Occipital lobe (tissue), 2 donors: ENCODE data around the gene SIDT2. TPM values are rescaled to one million over a fixed set of nuclear protein-coding genes. Genes with fewer than 3 reads are reported as not detected.
"Not testable (repeated sequence)": the region's sequence is repeated elsewhere in the genome, so short reads cannot be mapped to it uniquely, and the experiment has no call there.

Source experiments
- DNase-seq: peaks from one replicate; lab custom pipeline; 2025; lab: John Stamatoyannopoulos, UW
- total RNA-seq: library from RNA; depleted of rRNA; stranded (reverse); fragments of >200 nt; gene quantifications from one replicate; pipeline ENCODE4 v1.2.3, GENCODE V29; 2014

The SIDT2 gene
- total RNA-seq = 8.1 TPM

DNA sequence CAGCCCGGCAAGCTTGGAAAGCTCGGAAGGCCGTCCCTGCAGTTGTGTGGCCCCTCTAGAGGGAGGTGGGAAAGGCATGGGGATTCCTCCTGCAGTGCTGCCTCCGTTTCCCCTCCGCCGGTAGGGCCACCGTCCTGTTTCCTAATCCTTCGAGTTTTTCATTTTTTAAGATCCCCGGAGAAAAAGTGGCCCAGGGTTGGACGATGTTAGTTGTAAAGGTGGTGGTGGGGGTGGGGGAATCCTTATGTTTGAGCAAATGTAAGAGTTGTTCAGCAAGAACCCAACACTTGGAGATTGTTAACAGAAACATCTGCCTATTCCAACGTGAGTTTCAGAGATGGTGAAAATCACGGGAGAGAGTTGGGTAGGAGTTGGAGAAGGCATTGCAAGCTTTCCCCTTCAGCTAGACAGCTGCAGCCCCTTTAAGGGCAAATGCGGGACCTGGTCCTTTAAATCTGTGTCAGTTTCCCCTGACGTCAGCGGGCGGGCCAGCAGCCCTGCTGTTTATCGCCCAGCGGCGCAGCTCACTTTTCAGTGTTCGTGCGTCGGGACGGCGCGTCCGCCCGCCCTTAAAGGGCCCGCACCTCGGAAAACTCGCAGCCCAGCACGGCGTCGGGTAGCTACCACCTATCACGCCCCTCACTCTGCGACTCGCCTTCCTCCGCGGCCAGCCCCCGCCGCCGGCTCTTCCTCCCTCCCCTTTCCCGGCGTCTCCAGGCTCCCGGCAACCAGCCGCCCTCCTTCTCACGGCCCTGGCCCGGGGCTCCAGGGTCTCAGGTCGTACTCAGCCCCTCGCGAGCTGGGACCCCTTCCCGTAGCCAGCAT is at the start of gene SIDT2:
SIDT2 (plus strand) TSS at position 534 of the 825 bp plus-strand sequence. CDS start 521 bp downstream, outside the sequence.
- peak; percentile 90 for DNase-seq

DNA sequence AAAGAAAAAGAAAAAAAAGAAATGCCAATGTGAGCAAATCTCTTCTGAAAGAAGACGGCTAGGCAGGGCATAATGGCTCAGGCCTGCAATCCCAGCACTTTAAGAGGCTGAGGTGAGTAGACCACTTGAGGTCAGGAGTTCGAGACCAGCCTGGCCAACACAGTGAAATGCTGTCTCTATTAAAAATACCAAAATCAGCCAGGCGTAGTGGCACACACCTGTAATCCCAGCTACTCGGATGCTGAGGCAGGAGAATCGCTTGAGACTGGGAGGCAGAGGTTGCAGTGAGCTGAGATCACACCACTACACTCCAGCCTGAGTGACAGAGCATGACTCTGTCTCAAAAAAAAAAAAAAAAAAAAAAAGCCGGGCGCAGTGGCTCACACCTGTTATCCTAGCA is 48.1 kb upstream of the SIDT2 start:
- not testable (repeated sequence) for DNase-seq

DNA sequence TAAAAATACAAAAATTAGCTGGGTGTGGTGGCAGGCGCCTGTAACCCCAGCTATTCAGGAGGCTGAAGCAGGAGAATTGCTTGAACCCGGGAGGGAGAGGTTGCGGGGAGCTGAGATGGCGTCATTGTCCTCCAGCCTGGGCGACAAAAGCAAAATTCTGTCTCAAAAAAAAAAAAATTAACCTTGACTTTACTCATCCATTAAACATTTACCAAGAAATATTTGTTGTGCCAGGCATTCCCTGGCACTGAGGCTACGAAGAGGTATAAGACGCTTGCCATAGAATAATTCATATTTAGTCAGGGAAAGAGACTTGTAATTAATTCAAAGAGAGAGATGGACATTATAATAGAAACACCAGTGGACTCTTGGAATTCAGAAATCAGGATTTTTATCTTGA is 47.7 kb upstream of the SIDT2 start:
- no peak for DNase-seq

DNA sequence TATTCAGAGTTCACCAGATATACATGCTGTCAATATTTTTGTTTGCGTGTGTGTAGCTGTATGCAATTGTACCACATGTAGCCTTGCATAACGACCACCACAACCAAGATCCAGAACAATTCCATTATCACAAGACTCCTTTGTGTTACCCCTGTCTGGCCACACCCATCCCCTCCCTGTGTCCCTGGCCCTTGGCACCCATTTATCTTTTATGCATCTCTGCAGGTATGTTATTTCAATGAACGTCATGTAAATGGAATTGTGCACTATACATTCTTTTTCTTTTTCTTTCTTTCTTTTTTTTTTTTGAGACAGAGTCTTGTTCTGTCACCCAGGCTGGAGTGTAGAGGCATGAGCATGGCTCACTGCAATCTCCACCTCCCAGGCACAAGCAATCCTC is 44.1 kb upstream of the SIDT2 start:
- no peak for DNase-seq

DNA sequence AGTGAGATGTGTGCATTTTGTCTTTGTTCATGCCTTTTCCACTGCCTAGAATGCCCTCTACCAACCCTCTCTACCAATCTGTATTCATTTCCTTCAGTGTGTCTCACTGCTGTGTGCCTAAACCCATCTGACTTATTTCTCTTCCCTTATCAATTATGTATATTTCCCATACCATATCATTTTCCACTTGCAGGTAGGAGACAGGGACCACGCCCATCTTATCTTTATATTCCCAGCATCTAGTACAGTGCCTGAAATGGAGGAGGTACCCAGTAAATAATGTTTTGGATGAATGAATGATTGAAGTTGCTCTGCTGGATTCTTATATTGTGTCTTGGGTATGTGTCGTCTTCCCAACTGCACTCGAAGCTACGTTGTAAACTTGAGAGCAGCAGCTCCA is 43.6 kb upstream of the SIDT2 start:
- not testable (repeated sequence) for DNase-seq

DNA sequence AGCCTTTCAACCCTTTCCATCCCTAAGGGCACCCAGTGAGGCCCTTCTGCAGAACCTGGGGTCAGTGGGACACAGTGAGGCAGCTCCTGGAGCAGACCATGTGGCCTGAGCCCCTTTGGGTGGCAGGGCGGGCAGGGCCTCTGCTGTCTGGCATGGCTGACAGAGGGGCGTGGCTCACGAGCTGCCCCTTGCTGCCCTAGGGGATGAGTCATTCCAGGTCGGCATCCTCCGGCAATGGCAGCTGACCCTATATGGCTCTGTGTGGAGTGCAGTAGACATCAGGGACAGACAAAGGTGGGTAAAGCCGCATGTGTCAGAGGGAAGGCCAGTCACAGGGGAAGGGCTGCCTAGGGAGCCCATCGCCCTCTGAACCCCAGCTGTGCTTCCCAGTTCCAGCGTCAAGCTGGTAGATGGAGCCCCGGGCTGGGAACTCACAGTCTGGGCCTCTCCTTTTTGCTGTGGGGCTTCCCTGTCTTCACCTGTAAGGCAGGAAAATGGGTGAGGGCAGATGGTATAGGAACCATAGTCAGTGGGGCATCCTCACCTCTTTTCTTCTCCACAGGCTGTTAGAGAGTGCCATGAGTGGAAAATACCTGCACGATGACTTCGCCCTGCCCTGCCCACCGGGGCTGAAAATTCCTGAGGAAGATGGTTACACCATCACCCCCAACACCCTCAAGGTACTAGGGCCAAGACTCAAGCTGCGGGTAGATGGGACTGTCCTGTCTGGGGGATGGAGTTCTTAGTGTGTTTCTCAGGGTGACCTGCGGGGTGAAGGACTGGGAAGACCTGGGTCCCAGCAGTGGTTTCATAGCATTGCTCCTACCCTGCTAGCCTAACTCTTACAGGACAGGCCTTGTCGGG is 41.1 kb upstream of the SIDT2 start:
- DNase-seq = not testable (repeated sequence)

DNA sequence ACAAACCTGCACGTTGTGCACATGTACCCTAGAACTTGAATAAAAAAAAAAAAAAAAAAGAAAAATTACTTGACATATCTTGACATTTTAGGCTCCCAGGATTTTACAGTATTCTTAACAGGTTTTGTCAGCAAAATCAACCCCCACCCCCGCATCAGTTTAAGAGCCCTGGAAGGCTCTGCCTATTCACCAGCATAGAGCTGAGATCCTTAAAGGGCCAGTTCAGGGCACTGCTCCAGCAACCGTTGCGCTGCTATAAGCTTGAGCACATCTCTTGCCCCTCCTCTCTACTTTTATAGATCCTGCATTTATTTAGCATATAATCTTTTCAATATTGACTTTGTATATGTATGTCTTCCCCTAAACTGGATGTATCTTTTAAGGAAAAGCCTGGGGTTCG is 35.2 kb upstream of the SIDT2 start:
- peak; percentile 19 for DNase-seq

DNA sequence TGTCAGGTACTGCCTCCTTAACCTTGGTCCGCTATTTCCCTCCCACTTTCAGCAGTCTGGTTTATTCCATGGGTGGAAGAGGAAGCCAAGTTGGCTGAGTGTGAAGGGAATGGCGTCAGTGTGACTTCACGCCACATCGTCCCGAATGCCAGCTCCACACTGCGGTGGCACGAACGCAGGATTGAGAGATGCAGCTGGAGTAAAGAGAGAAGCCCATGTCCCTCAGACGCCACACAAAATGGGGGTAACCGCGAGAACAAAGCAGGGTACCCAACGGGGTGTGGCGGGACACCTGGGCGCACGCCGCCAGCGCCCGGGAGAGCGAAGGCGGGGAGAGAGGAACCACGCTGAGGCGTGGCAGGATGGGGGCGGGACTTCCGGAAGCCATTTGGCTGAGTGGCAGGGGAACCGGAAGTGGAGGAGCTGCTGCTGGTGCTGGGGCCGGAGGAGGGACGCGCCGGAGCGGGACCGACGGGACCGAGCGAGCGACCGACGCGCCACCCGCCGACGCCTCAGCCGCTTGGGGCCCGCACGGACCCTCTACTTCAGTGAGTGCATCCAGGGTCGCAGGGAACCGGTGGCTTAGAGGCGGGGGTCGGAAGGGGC is 34.6 kb upstream of the SIDT2 start, which contains the start of gene PAFAH1B2:
PAFAH1B2 (plus strand) TSS at position 417 of the 606 bp plus-strand sequence. CDS start 8,161 bp downstream, outside the sequence.
- DNase-seq = peak; percentile 90

DNA sequence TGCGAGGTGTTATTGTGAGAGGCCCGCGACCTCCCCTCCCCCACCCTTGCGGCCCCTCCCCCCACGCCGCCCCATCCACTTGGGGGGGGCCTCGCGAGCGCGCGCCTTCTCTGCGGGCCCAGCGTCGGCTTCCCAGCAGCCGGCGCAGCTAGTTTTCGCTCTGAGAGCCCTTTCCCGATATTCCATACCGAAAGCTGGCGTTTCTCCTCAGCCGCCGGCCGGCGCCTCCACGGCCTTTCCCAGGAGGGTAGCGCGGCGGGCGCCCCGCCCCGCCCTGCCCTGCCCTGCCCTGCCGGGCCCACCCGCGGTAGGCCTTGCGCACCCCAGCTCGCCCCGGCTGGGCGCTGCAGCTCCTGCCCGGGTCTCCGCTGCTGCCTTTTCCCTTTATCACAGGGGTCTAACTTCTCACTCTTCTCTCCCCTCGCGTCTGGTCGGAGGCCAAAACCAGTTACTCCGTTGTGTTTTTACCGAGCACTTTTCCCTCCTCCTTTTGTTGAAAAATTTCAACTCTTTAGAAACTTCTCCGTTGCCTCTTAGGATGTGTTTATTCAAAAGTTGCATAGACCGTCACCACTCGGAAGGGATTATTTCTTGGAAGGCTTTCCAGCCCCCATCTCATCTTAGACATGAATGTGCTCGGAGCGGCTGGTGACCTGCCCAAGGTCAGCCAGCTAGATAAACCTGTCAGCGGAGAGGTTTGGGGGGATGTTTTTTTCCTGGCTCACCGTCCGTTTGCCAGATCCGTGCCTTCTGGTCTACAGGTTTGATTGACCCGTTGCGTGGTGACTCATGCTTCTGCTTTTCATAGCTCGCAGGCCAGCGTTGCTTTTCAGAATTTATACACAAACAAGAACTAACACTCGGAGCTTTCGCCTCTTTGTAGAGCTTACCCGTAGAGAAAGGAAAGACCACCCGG is 33.8 kb upstream of the SIDT2 start:
- DNase-seq = peak; percentile 71

DNA sequence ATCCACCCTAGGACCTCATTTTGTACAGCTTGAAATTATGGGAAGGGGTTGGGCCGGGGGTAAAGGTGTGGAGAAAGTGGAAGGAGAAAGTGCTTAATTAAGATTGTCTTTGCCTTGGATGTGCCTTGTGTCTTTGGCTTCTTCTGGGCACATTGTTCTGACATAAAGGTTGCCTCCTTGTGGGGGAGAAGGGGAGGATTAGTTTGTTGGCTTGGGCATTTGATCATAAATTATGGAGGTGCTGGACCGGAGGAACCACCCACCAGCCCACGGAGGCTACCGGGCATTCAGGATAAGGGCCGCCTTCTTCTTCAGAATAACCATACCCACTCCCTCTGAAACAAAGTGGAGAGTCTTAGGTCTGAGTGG is 33.2 kb upstream of the SIDT2 start:
- DNase-seq = no peak

DNA sequence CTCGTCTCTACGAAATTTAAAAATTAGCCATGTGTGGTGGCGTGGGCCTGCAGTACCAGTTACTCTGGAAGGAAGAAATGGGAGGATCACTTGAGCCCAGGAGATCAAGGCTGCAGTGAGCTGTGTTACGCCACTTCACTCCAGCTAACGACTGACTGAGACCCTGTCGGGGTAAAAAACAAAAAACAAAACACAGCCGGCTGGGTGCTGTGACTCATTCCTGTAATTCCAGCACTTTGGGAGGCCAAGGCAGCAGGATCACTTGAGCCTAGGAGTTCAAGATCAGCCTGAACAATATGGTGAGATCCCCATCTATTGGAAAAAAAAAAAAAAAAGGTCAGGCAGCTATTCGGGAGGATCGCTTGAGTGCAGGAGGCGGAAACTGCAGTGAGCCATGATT is 32.0 kb upstream of the SIDT2 start:
- DNase-seq = no peak

DNA sequence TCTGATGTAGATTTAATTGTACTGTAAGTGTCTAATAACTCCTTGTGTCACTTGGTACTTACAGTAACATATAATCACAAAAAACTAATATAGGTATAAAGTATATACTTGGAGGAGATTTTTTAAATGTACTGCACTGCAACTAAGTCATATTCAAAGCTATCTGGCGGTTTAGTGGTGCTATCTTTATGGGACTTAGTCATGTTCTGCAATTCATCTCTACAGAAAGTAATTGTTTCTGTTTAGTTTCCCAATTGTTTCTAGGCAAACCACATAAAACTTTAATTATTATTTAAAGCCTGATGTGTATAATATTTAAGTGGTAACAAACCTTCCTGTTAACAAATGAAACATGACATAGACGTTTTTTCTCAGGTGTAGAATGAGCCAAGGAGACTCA is 26.5 kb upstream of the SIDT2 start:
- DNase-seq = no peak

DNA sequence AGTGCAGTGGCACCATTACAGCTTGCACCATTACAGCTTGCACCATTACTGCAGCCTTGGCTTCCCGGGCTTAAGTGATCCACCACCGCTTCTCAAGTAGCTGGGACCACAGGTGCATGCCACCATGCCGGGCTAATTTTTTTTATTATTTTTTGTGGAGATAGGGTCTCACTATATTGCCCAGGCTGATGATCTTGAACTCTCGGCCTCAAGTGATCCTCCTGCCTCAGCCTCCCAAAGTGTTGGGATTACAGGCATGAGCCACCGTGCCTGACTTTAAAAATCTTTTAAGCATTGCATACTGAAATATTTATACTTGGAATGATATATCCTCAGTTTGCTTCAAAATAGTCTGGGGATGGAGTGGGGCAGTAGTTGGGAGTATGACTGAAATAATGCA is 24.1 kb upstream of the SIDT2 start:
- DNase-seq = no peak

DNA sequence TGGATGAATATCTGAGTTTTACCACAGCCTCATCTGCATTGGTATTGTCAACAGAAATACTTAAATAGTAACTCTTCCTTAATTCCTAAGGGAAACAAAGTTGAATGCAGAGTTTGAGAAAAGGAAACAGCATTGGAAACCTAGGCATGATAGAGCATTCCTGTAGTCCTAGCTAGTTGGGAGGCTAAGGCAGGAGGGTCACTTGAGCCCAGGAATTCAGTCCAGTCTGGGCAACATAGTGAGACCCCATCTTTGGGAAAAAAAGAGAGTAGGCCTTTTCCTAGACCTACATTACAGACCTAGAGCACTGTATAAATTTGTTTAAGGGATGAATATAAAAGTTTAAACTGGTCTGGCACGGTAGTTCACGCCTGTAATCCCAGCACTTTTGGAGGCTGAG is 21.0 kb upstream of the SIDT2 start:
- no peak for DNase-seq

DNA sequence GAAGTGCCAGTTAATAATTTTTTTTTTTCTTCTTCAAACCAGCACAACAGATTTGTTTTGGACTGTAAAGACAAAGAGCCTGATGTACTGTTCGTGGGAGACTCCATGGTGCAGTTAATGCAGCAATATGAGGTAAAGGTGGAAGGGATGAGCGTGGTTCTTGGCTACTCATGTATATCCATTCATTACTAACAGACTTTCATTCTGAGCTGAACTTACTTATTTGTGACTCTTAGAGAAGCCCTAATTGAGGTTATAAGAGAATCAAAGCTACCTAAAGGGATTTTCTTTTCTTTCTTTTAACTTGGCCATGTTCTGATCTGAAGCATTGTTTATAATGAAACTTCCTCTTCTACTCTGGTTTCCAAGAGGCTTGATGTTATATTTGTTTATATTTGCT is 18.7 kb upstream of the SIDT2 start:
- DNase-seq = no peak

DNA sequence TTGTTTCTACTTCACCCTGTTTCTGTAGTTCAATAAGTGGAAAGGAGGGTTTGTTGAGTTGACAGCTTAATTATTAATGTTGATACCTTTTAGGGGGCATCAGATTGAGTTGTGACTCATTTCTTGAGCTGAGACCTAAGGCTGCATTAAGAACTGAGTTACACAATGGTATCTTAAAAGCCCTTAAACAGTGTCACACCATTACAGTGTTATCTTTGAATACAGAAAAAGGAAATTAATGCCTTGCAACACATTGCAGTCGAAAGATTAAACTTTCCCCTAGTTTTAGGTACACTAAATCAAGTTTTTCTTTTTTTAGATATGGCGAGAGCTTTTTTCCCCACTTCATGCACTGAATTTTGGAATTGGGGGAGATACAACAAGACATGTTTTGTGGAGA is 17.7 kb upstream of the SIDT2 start:
- no peak for DNase-seq

DNA sequence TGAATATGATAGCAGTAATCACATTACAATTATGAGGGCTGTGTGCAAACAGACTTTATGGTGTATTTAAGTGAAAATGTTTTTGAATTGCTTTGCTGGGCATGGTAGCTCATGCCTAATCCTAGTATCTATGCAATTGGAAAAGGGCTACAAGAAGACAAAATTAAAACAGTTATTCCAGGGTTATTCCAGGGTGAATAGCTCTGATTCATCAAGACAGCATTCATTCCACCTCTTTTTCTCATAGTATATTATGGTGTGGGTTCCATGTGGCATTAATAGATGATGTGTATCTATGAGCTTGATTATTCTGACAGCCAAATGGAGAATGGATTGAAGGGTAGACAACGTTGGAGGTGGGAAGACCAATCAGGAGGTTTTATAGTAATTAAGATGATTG is 12.1 kb upstream of the SIDT2 start:
- DNase-seq = no peak

DNA sequence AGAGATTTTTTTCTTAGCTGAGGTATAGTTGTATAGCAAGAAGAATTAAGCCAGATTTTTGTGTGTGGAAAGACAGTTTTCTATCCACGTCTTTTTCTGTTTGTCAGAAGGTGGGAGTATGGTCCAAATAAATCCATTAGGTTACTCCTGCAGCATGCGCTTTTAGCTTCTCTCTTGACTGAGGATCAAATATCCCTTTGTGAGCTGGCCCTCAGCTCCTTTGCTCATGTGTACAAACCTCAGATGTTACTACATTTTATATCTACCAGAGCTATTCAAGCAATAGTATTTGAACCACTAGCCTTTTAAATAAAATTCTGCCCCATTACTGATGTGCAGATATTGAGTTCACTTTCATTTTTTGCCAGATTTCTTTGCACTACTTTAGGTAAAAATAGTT is 8.8 kb upstream of the SIDT2 start:
- no peak for DNase-seq

DNA sequence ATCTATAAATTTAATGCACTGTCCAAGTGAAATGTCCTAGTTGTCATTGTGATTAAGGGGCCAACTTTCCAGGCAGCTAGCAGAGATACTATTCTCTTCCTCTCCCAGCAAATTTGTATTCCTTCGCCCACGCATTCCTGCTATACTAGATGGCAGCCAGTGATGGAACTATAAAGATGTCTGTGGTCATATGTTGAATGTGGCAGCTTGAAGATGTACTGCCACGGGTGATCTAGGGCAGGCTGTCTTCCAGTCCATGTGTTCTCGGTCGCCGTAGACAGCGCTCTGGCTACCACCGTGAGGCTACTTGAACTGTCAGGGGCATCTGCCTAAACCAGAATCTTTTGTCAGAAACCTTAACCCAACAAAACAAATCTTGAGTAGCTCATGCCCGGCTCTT is 8.3 kb upstream of the SIDT2 start:
- DNase-seq = peak; percentile 23

DNA sequence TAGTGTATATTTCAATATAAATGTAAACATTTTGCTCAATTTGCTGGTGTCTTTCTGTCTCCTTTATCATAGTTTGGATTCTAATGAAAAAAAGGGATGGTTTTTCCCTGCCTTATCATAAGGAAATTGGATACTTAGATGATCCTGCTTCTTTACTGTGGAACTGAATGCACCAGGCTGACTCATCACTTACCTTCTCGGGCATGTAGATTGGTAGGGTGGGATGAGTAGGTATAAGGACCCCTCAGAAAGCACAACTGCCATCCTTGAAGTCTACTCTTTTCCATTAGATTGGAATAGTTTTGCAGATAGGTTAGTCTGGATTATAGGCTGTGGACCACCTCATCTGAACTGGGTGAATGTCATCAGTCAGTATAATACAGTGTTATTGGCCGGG is 7.5 kb upstream of the SIDT2 start:
- no peak for DNase-seq

DNA sequence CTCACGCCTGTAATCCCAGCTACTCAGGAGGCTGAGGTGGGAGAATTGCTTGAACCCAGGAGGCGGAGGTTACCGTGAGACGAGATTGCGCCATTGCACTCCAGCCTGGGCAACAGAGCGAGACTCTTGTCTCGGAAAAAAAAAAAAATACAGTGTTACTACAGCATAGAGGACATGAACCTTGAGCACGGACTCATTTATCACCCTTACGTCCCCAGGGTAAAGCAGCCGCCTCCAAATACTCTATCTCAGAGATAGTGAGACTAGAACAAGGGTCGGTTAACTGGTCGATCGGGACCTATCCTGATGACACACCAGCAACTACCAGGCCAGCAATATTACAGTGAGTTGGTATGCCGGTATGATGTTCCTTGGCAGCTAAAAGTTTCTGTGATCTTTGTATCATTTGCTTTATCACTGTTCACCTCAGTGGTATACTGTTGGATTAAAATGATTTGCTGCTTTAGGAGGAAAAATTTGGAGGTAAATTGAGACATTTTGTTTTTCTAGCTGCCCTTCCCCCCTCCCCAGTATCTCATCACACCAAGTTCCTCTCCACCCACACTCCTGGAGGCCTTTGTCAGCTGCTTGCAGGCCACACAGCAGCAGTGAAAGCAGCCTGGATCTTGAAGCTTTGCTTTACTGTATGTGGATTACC is 7.0 kb upstream of the SIDT2 start:
- DNase-seq = no peak
